Neural cell (in vitro differentiated cells): ENCODE data around the gene AP3B2.
"Not testable (repeated sequence)": the region's sequence is repeated elsewhere in the genome, so short reads cannot be mapped to it uniquely, and the experiment has no call there.

Source experiments
- CTCF ChIP-seq: fragments of 450-650 bp; IDR thresholded peaks from 2 replicates; pipeline ENCODE4 v1.5.1; 2014; ENCODE audit warnings: antibody characterized with exemption, mild to moderate bottlenecking, moderate library complexity; ENCODE audit not compliant: poor library complexity, severe bottlenecking
- EZH2 ChIP-seq: fragments of 200-600, 300-800 bp; shearing (Covaris generic), sonication (generic); IDR thresholded peaks from 2 replicates; pipeline ENCODE4 v1.6.1; 2014; ENCODE audit warnings: antibody characterized with exemption, low read length, borderline replicate concordance, mild to moderate bottlenecking; ENCODE audit not compliant: insufficient read depth, poor library complexity, severe bottlenecking
- MXI1 ChIP-seq: fragments of 450-650 bp; conservative IDR thresholded peaks from 2 replicates; pipeline ENCODE4 v1.6.1; 2014; ENCODE audit warnings: antibody characterized with exemption, mild to moderate bottlenecking; ENCODE audit not compliant: poor library complexity, severe bottlenecking
- POLR2AphosphoS5 ChIP-seq: IDR thresholded peaks from 2 replicates; pipeline ENCODE4 v1.6.1; 2012
- REST ChIP-seq: IDR thresholded peaks from 2 replicates; pipeline ENCODE4 v1.6.1; 2012; ENCODE audit warnings: borderline replicate concordance
- TAF1 ChIP-seq: IDR thresholded peaks from 2 replicates; pipeline ENCODE4 v1.6.1; 2012; ENCODE audit warnings: low read depth

GRCh38 chr15:82644967-82645852 lies 64.5 kb downstream of the AP3B2 start:
- TF ChIP-seq POLR2AphosphoS5, CTCF, EZH2, TAF1, MXI1, REST: not testable (repeated sequence)
